HCT116 (cell line): ENCODE measurements around the gene TRIM31. TPM values are rescaled to one million over a fixed set of nuclear protein-coding genes. Genes with fewer than 3 reads are reported as not detected.

ENCODE experiments used
- ATAC-seq: fragments of 200-7000 bp; cut with Tn5 transposase; 2 replicates; pipeline ENCODE4 v1.9.1; 2020; ENCODE audit warnings: mild to moderate bottlenecking, moderate library complexity
- BruUV-seq: library from RNA; stranded (reverse); fragments of 400-500 nt; replicated peaks from 2 replicates; lab custom pipeline; 2021; lab: Mats Ljungman, UMichigan
- CTCF ChIA-PET: fragments of 300-600 bp; sonication (Branson Sonifier 250); formaldehyde crosslinking; loops from one replicate; lab custom pipeline; 2021; ENCODE audit warnings: antibody characterized with exemption; lab: Charles Lee
- POLR2A ChIA-PET: fragments of 300-600, 350-600 bp; sonication (Branson Sonifier 250); formaldehyde crosslinking; loops from one replicate; lab custom pipeline; 2021; ENCODE audit warnings: antibody characterized with exemption; lab: Charles Lee
- RAD21 ChIA-PET, 2 experiments: fragments of 300-600 bp; sonication (Branson Sonifier 250); formaldehyde crosslinking; loops; one replicate each; lab custom pipeline; 2023; ENCODE audit warnings: low total read pairs in 2 of 2; ENCODE audit not compliant: uncharacterized antibody in 2 of 2, unreplicated experiment in 2 of 2, low non-redundant PET in 1 of 2; lab: Charles Lee
- DNase-seq: peaks from one replicate; pipeline ENCODE4 v3.0.0-alpha.2; 2010; ENCODE audit warnings: low read depth, low spot score
- H2AFZ ChIP-seq: fragments of 200-600 bp; shearing (Covaris generic), sonication (generic); 2 replicates; pipeline ENCODE4 v1.6.1; 2017; ENCODE audit warnings: low read depth, mixed run types, mixed read lengths, antibody characterized with exemption, low read length; ENCODE audit not compliant: poor library complexity, severe bottlenecking
- H3K27ac ChIP-seq: 2 replicates; pipeline ENCODE4 v1.5.1; 2012; ENCODE audit warnings: low read depth, low read length
- H3K27me3 ChIP-seq: fragments of 200-600 bp; sonication (generic); 2 replicates; pipeline ENCODE4 v1.6.1; 2016; ENCODE audit warnings: mixed run types, low read length, mixed read lengths; ENCODE audit not compliant: insufficient read depth
- H3K36me3 ChIP-seq, 2 experiments: fragments of 200-500 bp in 1 of 2; fragments of 200-600 bp in 1 of 2; sonication (Bioruptor generic) in 1 of 2; sonication (generic) in 1 of 2; 2 replicates each; pipeline versions ENCODE4 v1.5.1 to v1.6.1; 2014 to 2016; ENCODE audit warnings: low read length in 2 of 2, inconsistent platforms in 1 of 2, mixed read lengths in 1 of 2, mixed run types in 1 of 2; ENCODE audit not compliant: insufficient read depth in 2 of 2, control insufficient read depth in 1 of 2
- H3K4me1 ChIP-seq, 2 experiments: fragments of 200-600 bp in 1 of 2; sonication (generic) in 1 of 2; 2 replicates each; pipeline versions ENCODE4 v1.5.1 to v1.6.1; 2012 to 2017; ENCODE audit warnings: low read length in 2 of 2, inconsistent platforms in 1 of 2, mild to moderate bottlenecking in 1 of 2, mixed read lengths in 1 of 2, mixed run types in 1 of 2, moderate library complexity in 1 of 2; ENCODE audit not compliant: insufficient read depth in 2 of 2, control insufficient read depth in 1 of 2
- H3K4me2 ChIP-seq: fragments of 200-600 bp; sonication (generic); 2 replicates; pipeline ENCODE4 v1.6.1; 2017; ENCODE audit warnings: mixed run types, low read length, mixed read lengths
- H3K4me3 ChIP-seq, 2 experiments: fragments of 200-600 bp in 1 of 2; sonication (generic) in 1 of 2; replicated peaks in 1 of 2; 2 replicates each; pipeline ENCODE4 v1.5.1; 2011 to 2016; ENCODE audit warnings: low read length in 2 of 2, control low read depth in 1 of 2, low read depth in 1 of 2, mild to moderate bottlenecking in 1 of 2, mixed read lengths in 1 of 2, mixed run types in 1 of 2
- H3K79me2 ChIP-seq: fragments of 200-600 bp; sonication (generic); 2 replicates; pipeline ENCODE4 v1.6.1; 2017; ENCODE audit warnings: mild to moderate bottlenecking, mixed run types, low read length, moderate library complexity, mixed read lengths; ENCODE audit not compliant: insufficient read depth
- H3K9ac ChIP-seq: fragments of 200-600 bp; sonication (generic); 2 replicates; pipeline ENCODE4 v1.6.1; 2016; ENCODE audit warnings: low read length, mixed read lengths
- H3K9me2 ChIP-seq: fragments of 200-600 bp; sonication (generic), shearing (Covaris generic); 2 replicates; pipeline ENCODE4 v1.6.1; 2017; ENCODE audit warnings: mixed run types, mild to moderate bottlenecking, moderate library complexity; ENCODE audit not compliant: insufficient read depth
- H3K9me3 ChIP-seq, 2 experiments: fragments of 200-500 bp in 1 of 2; fragments of 200-600 bp in 1 of 2; sonication (Bioruptor generic) in 1 of 2; sonication (generic) in 1 of 2; 2 replicates each; pipeline ENCODE4 v1.6.1; 2014 to 2017; ENCODE audit warnings: low read length in 2 of 2, mixed read lengths in 2 of 2, inconsistent platforms in 1 of 2, low read depth in 1 of 2, mild to moderate bottlenecking in 1 of 2, mixed run types in 1 of 2, moderate library complexity in 1 of 2; ENCODE audit not compliant: control insufficient read depth in 1 of 2, insufficient read depth in 1 of 2
- H4K20me1 ChIP-seq: fragments of 200-600 bp; sonication (generic), shearing (Covaris generic); 2 replicates; pipeline ENCODE4 v1.6.1; 2017; ENCODE audit warnings: mixed run types, mild to moderate bottlenecking, moderate library complexity; ENCODE audit not compliant: insufficient read depth
- FOSL1 ChIP-seq: IDR thresholded peaks from 2 replicates; pipeline ENCODE4 v1.6.1; 2012; ENCODE audit warnings: low read depth
- POLR2AphosphoS5 ChIP-seq: IDR thresholded peaks from 2 replicates; pipeline ENCODE4 v1.6.1; 2011; ENCODE audit warnings: mild to moderate bottlenecking, low read depth, low read length, moderate library complexity
- SIN3A ChIP-seq: IDR thresholded peaks from 2 replicates; pipeline ENCODE4 v1.6.1; 2012; ENCODE audit warnings: low read depth
- intact Hi-C: fragments of 100-400 bp; cut with micrococcal nuclease; formaldehyde crosslinking; loops from 2 replicates; pipeline ENCODE4 v1.10.0; 2022
- total RNA-seq: library from RNA; stranded (reverse); gene quantifications from one replicate; pipeline ENCODE4 v1.2.1, GENCODE V29; 2021; ENCODE audit not compliant: unreplicated experiment
- TF ChIP-seq, protein P1 (sequence below): IDR thresholded peaks from 2 replicates; pipeline ENCODE4 v1.6.1; 2012; ENCODE audit warnings: low read depth

TRIM31 gene
- total RNA-seq, 1 experiment from 2014 or later, result not detected

- TF ChIP-seq FOSL1 (0 out of 2 replicates have a peak, but pooled peaks have one; percentile 11), SIN3A (peak; percentile 44; the same call in 1 of the 2 replicates)
Observed at GRCh38 chr6:30156262-30156599, 43.3 kb upstream of the TRIM31 start (continued).

DNA sequence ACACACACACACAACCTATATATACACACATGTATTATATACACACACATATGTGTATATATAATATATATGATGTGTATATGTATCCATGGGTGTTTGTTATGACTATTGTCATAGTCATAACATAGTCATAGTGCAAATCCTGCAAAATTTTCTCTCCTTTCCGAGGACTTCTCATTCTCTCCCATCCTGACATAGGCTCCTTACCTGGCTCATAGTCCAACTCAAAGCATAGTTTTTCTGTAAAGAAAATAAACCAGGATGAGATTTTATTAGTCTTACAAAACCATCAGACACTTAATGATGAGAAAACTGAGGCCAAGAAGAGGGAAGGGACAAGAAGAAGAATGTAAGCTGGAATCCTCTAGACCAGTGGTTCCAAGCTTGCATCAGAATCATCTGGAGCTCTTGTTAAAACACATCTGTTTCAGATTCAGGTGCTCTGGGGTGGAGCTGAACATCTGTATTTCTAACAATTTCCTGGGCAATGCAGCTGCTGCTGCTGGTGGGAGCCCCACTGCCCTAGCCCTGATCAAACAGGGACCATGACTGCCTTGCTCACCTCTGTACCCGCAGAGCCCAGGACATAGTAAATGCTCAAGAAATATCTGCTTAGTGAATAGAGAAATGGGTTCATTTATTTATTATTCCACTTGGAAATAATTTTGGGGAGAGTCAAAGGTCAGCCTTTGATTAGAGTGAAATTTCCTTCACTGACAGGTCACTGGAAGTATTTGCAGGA lies 42.8 kb upstream of the TRIM31 start:
- ChIA-PET CTCF (interaction anchor here (1.0 to 2.1 kb wide), 2 partner anchors 25 to 52 kb away, joined by 3 to 11 read pairs; no protein-coding TSS in a partner anchor), RAD21 (no interaction called here)
- DNase-seq, result no peak

More for the DNA sequence above, 42.8 kb upstream of the TRIM31 start:
- Histone ChIP-seq H3K9ac (no peak overlapping the region), H4K20me1 (no peaks in the 10 kb centered on the region), H3K4me1 (peaks cover 28 to 31% of the 10 kb centered on the region in 2 experiments), H3K27me3 (no peaks in the 10 kb centered on the region), H3K36me3 (no peaks in the 10 kb centered on the region), H3K9me3 (no peaks in the 10 kb centered on the region), H3K79me2 (no peaks in the 10 kb centered on the region), H3K4me2 (peak overlapping the region; percentile 74)
- peak; percentile 33 for ATAC-seq
- no TSS peak for BruUV-seq
- intact Hi-C loops, result no loop called here
- POLR2A ChIA-PET, result no interaction called here
- TF ChIP-seq, protein P1, sequence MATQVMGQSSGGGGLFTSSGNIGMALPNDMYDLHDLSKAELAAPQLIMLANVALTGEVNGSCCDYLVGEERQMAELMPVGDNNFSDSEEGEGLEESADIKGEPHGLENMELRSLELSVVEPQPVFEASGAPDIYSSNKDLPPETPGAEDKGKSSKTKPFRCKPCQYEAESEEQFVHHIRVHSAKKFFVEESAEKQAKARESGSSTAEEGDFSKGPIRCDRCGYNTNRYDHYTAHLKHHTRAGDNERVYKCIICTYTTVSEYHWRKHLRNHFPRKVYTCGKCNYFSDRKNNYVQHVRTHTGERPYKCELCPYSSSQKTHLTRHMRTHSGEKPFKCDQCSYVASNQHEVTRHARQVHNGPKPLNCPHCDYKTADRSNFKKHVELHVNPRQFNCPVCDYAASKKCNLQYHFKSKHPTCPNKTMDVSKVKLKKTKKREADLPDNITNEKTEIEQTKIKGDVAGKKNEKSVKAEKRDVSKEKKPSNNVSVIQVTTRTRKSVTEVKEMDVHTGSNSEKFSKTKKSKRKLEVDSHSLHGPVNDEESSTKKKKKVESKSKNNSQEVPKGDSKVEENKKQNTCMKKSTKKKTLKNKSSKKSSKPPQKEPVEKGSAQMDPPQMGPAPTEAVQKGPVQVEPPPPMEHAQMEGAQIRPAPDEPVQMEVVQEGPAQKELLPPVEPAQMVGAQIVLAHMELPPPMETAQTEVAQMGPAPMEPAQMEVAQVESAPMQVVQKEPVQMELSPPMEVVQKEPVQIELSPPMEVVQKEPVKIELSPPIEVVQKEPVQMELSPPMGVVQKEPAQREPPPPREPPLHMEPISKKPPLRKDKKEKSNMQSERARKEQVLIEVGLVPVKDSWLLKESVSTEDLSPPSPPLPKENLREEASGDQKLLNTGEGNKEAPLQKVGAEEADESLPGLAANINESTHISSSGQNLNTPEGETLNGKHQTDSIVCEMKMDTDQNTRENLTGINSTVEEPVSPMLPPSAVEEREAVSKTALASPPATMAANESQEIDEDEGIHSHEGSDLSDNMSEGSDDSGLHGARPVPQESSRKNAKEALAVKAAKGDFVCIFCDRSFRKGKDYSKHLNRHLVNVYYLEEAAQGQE, result no peak
- no peak for TF ChIP-seq POLR2AphosphoS5
- TF ChIP-seq, all 23 proteins: peak for 0
- peak overlapping the region; percentile 40 for H2AFZ ChIP-seq
- no peak overlapping the region for H3K27ac ChIP-seq
- H3K4me3 ChIP-seq, result peak overlapping the region in 1 of 2 experiments; percentile 39; a peak in 1 of 4 replicates
- no peaks in the 10 kb centered on the region for H3K9me2 ChIP-seq
